ENCODE data around the gene NMNAT2. TPM values are rescaled to one million over a fixed set of nuclear protein-coding genes. Genes with fewer than 3 reads are reported as not detected.

Gene NMNAT2
- total and polyA plus RNA-seq, 2 of the 8 experiments (the other 6 are each of a cell fraction or from before 2014, with no cell fraction given), result 6.5 to 20.9 TPM

DNA sequence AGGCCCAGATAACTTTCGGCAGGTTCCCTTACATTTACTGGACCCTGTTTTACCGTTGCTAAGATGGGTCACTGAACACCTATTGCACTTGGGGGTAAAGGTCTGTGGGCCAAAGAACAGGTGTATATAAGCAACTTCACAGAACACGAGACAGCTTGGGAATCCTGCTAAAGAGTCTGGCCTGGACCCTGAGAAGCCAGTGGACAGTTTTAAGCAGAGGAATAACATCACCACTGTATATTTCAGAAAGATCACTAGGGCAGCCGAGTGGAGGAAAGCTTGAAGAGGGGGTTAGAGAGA lies 177.7 kb downstream of the NMNAT2 start:
- Histone ChIP-seq H3K36me3 (ENCODE audit: control insufficient read depth in 2 of 4, insufficient read depth in 4 of 4, low read length in 3 of 4) (peaks cover 0 to 3% (median 0%) of the 10 kb centered on the region in 4 experiments; a peak in 1 of 8 replicates), H3K79me1 (ENCODE audit: low read depth, low read length) (no peaks in the 10 kb centered on the region), H3K23ac (ENCODE audit: insufficient read length) (no peak overlapping the region), H4K8ac (ENCODE audit: extremely low read depth, insufficient read depth, low read length) (no peak overlapping the region), H3K4me3 (ENCODE audit: extremely low read depth in 1 of 4, insufficient read depth in 2 of 4, low read depth in 3 of 4, low read length in 4 of 4) (no peak overlapping the region), H3K56ac (replicated peaks; ENCODE audit: insufficient read length, low read depth, low read length) (no peak overlapping the region), H3K4me1 (replicated peaks in 1 of 4; ENCODE audit: control insufficient read depth in 3 of 4, insufficient read depth in 4 of 4, low read length in 3 of 4) (peaks cover 0 to 1% (median under 1%) of the 10 kb centered on the region in 4 experiments; a peak in 2 of 7 replicates), H3K9ac (replicated peaks in 1 of 4; ENCODE audit: extremely low read depth in 1 of 4, low read depth in 3 of 4, low read length in 3 of 4) (no peak overlapping the region), H2BK12ac (ENCODE audit: low read depth, low read length) (no peak overlapping the region), H3K4me2 (ENCODE audit: insufficient read depth in 1 of 2, low read depth in 2 of 2, low read length in 2 of 2) (no peak overlapping the region), H3K9me3 (ENCODE audit: insufficient read depth in 2 of 2, low read depth in 1 of 2, low read length in 1 of 2) (no peaks in the 10 kb centered on the region), H2BK15ac (ENCODE audit: low read length) (no peak overlapping the region), H2BK5ac (ENCODE audit: low read depth, low read length) (no peak overlapping the region), H4K91ac (replicated peaks; ENCODE audit: insufficient read length, low read length) (no peak overlapping the region), H3K27ac (ENCODE audit: low read depth, low read length) (no peak overlapping the region), H4K20me1 (replicated peaks in 1 of 2; ENCODE audit: control insufficient read depth in 1 of 2, insufficient read depth in 2 of 2, low read length in 2 of 2) (no peaks in the 10 kb centered on the region), H3K23me2 (ENCODE audit: low read depth, low read length) (no peaks in the 10 kb centered on the region), H3K27me3 (replicated peaks in 1 of 4; ENCODE audit: control insufficient read depth in 3 of 4, extremely low read depth in 1 of 4, insufficient read depth in 3 of 4, low read length in 3 of 4) (no peaks in the 10 kb centered on the region), H3K4ac (replicated peaks; ENCODE audit: insufficient read length, low read depth, low read length) (no peak overlapping the region), H4K5ac (ENCODE audit: insufficient read length, low read depth, low read length) (no peak overlapping the region), H2BK20ac (ENCODE audit: low read length) (no peak overlapping the region), H3K18ac (ENCODE audit: extremely low read depth, low read length) (no peak overlapping the region), H2AFZ (ENCODE audit: low read length) (no peak overlapping the region), H2BK120ac (replicated peaks; ENCODE audit: low read depth, low read length) (no peak overlapping the region), H3K14ac (ENCODE audit: insufficient read length) (no peak overlapping the region), H2AK5ac (ENCODE audit: low read depth, low read length) (no peak overlapping the region), H3K79me2 (ENCODE audit: control insufficient read depth in 1 of 2, insufficient read depth in 2 of 2, low read length in 2 of 2) (no peaks in the 10 kb centered on the region)
- DNase-seq (ENCODE audit: low read depth in 1 of 2, low spot score in 2 of 2), result no peak
- ChIA-PET POLR2A (ENCODE audit: partially characterized antibody) (no interaction called here), CTCF (ENCODE audit: partially characterized antibody) (interaction anchor here (1.3 to 8.7 kb wide), 3 partner anchors 12 to 94 kb away, joined by 3 to 51 read pairs (median 6); no protein-coding TSS in a partner anchor)
- no peak for FAIRE-seq
- 91% methylated on average over 4 of the region's 4 CpGs; no CpG with 5 or more reads in 1 of the 2 experiments for WGBS, 2 experiments (ENCODE audit: extremely low coverage in 1 of 2, insufficient coverage in 1 of 2, insufficient read length in 1 of 2, insufficient replicate concordance in 2 of 2, low coverage in 1 of 2, low lambda C conversion rate in 2 of 2, missing lambda C conversion rate in 1 of 2)
- no peak for TF ChIP-seq BCL11A (IDR thresholded peaks at IDR 0.05; ENCODE audit: low read depth in 2 of 2, low read length in 2 of 2)
- no peak for TF ChIP-seq POLR2A (IDR thresholded peaks at IDR 0.05; ENCODE audit: control extremely low read depth in 1 of 2, low read depth in 2 of 2, low read length in 2 of 2)
- no peak for TF ChIP-seq KDM1A (IDR thresholded peaks at IDR 0.05; ENCODE audit: borderline replicate concordance, low read length)
- TF ChIP-seq GABPA (IDR thresholded peaks at IDR 0.05; ENCODE audit: borderline replicate concordance, insufficient read depth, low read length), result no peak
- TF ChIP-seq, protein P1, sequence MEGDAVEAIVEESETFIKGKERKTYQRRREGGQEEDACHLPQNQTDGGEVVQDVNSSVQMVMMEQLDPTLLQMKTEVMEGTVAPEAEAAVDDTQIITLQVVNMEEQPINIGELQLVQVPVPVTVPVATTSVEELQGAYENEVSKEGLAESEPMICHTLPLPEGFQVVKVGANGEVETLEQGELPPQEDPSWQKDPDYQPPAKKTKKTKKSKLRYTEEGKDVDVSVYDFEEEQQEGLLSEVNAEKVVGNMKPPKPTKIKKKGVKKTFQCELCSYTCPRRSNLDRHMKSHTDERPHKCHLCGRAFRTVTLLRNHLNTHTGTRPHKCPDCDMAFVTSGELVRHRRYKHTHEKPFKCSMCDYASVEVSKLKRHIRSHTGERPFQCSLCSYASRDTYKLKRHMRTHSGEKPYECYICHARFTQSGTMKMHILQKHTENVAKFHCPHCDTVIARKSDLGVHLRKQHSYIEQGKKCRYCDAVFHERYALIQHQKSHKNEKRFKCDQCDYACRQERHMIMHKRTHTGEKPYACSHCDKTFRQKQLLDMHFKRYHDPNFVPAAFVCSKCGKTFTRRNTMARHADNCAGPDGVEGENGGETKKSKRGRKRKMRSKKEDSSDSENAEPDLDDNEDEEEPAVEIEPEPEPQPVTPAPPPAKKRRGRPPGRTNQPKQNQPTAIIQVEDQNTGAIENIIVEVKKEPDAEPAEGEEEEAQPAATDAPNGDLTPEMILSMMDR (IDR thresholded peaks at IDR 0.05; ENCODE audit: control extremely low read depth in 1 of 3, insufficient read depth in 1 of 3, low read depth in 1 of 3, low read length in 3 of 3), result no peak
- TF ChIP-seq JUN (IDR thresholded peaks at IDR 0.05; ENCODE audit: low read depth, low read length), result no peak
- TF ChIP-seq RXRA (IDR thresholded peaks at IDR 0.05; ENCODE audit: insufficient read depth, low read depth, low read length), result no peak
- TF ChIP-seq GTF2F1 (IDR thresholded peaks at IDR 0.05; ENCODE audit: borderline replicate concordance, low read depth, low read length), result no peak
- no peak for TF ChIP-seq RAD21 (IDR thresholded peaks at IDR 0.05 in 1 of 2, conservative IDR thresholded peaks at IDR 0.05 in 1 of 2; ENCODE audit: low read depth in 2 of 2, low read length in 2 of 2)
- TF ChIP-seq ASH2L (IDR thresholded peaks at IDR 0.05; ENCODE audit: low read length), result no peak
- TF ChIP-seq YY1 (IDR thresholded peaks at IDR 0.05; ENCODE audit: low read depth, low read length), result no peak
